Coronary artery (tissue), 2 donors: ENCODE data around the gene TMPRSS7.
"Not testable (repeated sequence)": the region's sequence is repeated elsewhere in the genome, so short reads cannot be mapped to it uniquely, and the experiment has no call there.

ENCODE experiments used
- DNase-seq: peaks from one replicate; pipeline ENCODE4 v3.0.0-alpha.2; 2017; ENCODE audit warnings: low spot score
- H3K27ac ChIP-seq, 2 donors: fragments of 200-600 bp; sonication (generic); one replicate each; pipeline ENCODE4 v1.5.1; 2016 to 2019
- H3K4me3 ChIP-seq: fragments of 200-600 bp; sonication (generic); 2 replicates; pipeline ENCODE4 v1.5.1; 2016; ENCODE audit warnings: mild to moderate bottlenecking, moderate library complexity
- CTCF ChIP-seq: fragments of 200-600 bp; sonication (generic); IDR thresholded peaks from one replicate; pipeline ENCODE4 v1.5.1; 2019; ENCODE audit warnings: antibody characterized with exemption

TMPRSS7 gene

DNA sequence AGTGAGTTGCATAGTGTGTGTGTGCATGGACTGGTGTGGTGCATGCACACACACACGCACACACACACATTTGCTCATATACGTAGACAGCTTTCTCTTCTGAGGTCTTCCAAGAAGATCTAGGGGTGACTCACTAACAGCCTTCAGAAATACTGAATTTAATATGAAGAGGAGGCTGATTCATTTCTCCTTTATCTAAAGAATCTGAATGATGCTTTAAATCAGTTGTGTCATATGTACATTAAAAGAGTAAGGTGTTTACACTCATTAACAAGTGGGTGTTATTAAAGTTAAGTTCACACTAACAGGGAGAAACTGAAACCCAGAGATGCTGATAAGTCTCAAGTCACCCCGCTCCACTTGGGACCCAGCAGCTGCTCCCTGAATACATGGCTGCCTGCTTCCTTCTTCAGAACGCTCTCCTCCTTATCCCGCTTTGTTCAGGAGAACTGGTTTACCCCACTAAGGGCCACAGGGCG lies 22.0 kb downstream of the TMPRSS7 start:
- DNase-seq, result no peak
- no peak for TF ChIP-seq CTCF
- H3K4me3 ChIP-seq, result no peak overlapping the region
- H3K27ac ChIP-seq, result no peak overlapping the region

- DNase-seq, result no peak
- TF ChIP-seq CTCF, result no peak
- H3K4me3 ChIP-seq, result no peak overlapping the region
- no peak overlapping the region for H3K27ac ChIP-seq
These were observed 25.0 kb downstream of the TMPRSS7 start for GRCh38 chr3:112059497-112059896.

- no peak overlapping the region for H3K27ac ChIP-seq
- no peak overlapping the region for H3K4me3 ChIP-seq
- TF ChIP-seq CTCF, result no peak
- DNase-seq, result no peak
These were observed 26.6 kb downstream of the TMPRSS7 start for GRCh38 chr3:112061152-112061551.

DNA sequence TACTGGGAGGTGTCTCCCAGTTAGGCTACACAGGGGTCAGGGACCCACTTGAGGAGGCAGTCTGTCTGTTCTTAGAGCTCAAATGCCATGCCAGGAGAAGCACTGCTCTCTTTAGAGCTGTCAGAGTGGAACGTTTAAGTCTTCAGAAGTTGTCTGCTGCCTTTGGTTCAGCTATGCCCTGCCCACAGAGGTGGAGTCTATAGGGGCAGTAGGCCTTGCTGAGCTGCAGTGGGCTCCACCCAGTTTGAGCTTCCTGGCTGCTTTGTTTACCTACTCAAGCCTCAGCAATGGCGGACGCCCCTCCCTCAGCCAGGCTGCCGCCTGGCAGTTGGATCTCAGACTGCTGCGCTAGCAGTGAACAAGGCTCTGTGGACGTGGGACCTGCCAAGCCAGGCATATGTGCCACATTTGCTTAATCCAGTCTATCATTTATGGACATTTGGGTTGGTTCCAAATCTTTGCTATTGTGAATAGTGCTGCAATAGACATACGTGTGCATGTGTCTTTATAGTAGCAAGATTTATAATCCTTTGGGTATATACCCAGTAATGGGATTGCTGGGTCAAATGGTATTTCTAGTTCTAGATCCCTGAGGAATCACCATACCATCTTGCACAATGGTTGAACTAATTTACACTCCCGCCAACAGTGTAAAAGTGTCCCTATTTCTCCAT lies 38.0 kb downstream of the TMPRSS7 start:
- not testable (repeated sequence) for H3K4me3 ChIP-seq, H3K27ac ChIP-seq, DNase-seq

DNA sequence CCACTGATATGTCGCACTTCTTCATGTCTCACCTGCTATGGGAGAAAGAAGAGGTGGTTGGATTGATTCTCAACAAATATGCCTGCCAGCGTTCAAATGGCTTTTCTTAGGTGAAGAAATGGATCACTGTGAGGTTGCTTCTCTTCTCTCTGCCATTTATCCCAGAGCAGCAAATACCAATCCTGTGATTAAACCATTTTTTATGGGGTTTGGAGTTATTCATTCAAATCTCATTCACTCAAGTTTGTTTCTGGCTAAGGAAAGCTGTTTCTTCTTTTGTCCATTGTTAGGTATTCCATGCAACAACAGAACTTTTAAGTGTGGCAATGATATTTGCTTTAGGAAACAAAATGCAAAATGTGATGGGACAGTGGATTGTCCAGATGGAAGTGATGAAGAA lies 39.5 kb downstream of the TMPRSS7 start:
- H3K27ac ChIP-seq, result no peak overlapping the region
- no peak for DNase-seq

DNA sequence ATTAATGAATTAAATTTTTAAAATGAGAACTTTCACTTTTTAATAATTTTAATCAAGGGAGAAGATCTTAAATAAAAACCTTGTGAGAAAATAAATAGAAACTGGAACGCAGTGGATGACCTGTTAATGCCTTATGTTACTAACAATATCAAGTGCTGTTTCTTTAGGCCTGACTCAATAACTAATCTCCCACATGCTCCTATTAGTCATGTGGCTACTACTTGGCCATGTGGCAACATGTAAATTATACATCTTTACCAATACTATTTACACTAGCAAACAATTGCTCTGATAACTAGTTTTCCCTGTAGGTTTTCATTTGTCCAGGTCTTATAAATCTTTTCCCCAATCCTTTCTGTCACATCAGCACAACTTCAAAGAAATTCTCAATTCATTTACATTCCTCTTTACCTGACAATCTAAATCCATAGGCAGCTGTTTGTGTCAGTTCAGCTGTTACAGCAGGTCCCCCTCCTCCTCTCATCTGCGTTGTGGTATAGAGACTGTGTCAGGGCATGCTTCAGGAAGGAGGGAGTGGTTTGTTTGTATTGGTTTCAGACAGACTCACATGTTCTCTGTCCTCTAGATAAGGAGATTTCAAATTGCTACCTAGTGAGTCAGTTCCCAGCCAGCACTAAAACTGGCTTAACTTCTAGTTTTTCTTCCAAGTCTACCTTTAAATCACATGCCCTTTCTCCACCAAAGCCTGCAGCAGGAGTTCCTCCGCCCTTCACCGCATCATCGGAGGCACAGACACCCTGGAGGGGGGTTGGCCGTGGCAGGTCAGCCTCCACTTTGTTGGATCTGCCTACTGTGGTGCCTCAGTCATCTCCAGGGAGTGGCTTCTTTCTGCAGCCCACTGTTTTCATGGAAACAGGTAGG lies 40.3 kb downstream of the TMPRSS7 start:
- Histone ChIP-seq H3K4me3 (no peak overlapping the region), H3K27ac (no peak overlapping the region)

More for the DNA sequence above, 39.5 kb downstream of the TMPRSS7 start:
- H3K4me3 ChIP-seq, result no peak overlapping the region
- no peak for TF ChIP-seq CTCF

More for the DNA sequence above, 40.3 kb downstream of the TMPRSS7 start:
- DNase-seq, result no peak
- TF ChIP-seq CTCF, result no peak
